Vagina (tissue), 2 donors: ENCODE results near the gene CASR. TPM values are rescaled to one million over a fixed set of nuclear protein-coding genes. Genes with fewer than 3 reads are reported as not detected.

Experiments used
- DNase-seq, 2 donors: peaks; one replicate each; pipeline ENCODE4 v3.0.0-alpha.2; 2017; ENCODE audit errors: extremely low spot score in 2 of 2
- H3K27ac ChIP-seq: fragments of 200-600 bp; sonication (generic); one replicate; pipeline ENCODE4 v1.5.1; 2019
- H3K27me3 ChIP-seq: fragments of 200-600 bp; sonication (generic); one replicate; pipeline ENCODE4 v1.5.1; 2019
- H3K36me3 ChIP-seq, 2 donors: fragments of 200-600 bp; sonication (generic); one replicate each; pipeline ENCODE4 v1.5.1; 2017 to 2019
- H3K4me1 ChIP-seq: fragments of 200-600 bp; sonication (generic); one replicate; pipeline ENCODE4 v1.5.1; 2019
- H3K4me3 ChIP-seq, 2 donors: fragments of 200-600 bp; sonication (generic); 1 replicate in 1 of 2; 2 replicates in 1 of 2; pipeline ENCODE4 v1.5.1; 2016 to 2019
- H3K9me3 ChIP-seq: fragments of 200-600 bp; sonication (generic); one replicate; pipeline ENCODE4 v1.5.1; 2019
- POLR2A ChIP-seq, 2 donors: fragments of 450-650 bp; IDR thresholded peaks; one replicate each; pipeline ENCODE4 v1.6.1; 2017; ENCODE audit warnings: antibody characterized with exemption in 2 of 2, mild to moderate bottlenecking in 2 of 2, moderate library complexity in 2 of 2
- POLR2AphosphoS5 ChIP-seq, 2 donors: sonication (generic); formaldehyde crosslinking; IDR thresholded peaks; one replicate each; pipeline ENCODE4 v1.9.0; 2017; ENCODE audit warnings: antibody characterized with exemption in 2 of 2, mild to moderate bottlenecking in 2 of 2, low read depth in 1 of 2; ENCODE audit not compliant: insufficient read depth in 1 of 2
- intact Hi-C: fragments of 100-400 bp; cut with DNase I; formaldehyde crosslinking; loops from one replicate; pipeline ENCODE4 v1.15.1; 2023
- total RNA-seq: library from RNA; depleted of rRNA; stranded (reverse); fragments of >200 nt; gene quantifications from one replicate; pipeline ENCODE4 v1.2.3, GENCODE V29; 2016
- TF ChIP-seq, protein P1 (sequence below), 3 experiments: fragments of 450-650 bp in 2 of 3; fragments of 200-600 bp in 1 of 3; sonication (generic) in 1 of 3; IDR thresholded peaks; one replicate each; pipeline ENCODE4 v1.5.1; 2017 to 2019; ENCODE audit warnings: antibody characterized with exemption in 3 of 3, mild to moderate bottlenecking in 2 of 3, moderate library complexity in 2 of 3

Gene CASR
- total RNA-seq, 1 donor from 2014 or later = not detected

DNA sequence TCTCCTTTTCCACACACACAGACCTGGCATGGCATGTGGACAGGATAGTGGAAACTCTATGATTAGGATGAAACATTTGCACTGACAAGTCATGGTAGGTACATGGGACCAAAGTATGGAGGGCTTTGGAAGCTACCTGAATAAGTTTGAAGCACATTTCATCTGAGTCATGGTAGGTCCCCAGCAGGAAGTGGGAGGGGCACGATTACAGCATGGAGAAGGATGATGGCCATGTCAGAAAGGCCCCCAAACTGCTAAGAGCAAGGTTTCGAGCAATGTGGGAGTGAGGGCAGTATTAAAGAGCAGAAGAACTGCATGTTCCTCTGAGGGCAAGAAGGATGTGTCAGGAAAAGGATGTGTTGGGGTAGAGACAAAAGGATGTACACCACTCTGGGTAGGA lies 90.0 kb downstream of the CASR start:
- Histone ChIP-seq H3K36me3 (no peaks in the 10 kb centered on the region), H3K9me3 (no peaks in the 10 kb centered on the region), H3K27me3 (no peaks in the 10 kb centered on the region), H3K4me3 (no peak overlapping the region), H3K27ac (no peak overlapping the region), H3K4me1 (no peaks in the 10 kb centered on the region)
- intact Hi-C loops = no loop called here
- TF ChIP-seq, protein P1, sequence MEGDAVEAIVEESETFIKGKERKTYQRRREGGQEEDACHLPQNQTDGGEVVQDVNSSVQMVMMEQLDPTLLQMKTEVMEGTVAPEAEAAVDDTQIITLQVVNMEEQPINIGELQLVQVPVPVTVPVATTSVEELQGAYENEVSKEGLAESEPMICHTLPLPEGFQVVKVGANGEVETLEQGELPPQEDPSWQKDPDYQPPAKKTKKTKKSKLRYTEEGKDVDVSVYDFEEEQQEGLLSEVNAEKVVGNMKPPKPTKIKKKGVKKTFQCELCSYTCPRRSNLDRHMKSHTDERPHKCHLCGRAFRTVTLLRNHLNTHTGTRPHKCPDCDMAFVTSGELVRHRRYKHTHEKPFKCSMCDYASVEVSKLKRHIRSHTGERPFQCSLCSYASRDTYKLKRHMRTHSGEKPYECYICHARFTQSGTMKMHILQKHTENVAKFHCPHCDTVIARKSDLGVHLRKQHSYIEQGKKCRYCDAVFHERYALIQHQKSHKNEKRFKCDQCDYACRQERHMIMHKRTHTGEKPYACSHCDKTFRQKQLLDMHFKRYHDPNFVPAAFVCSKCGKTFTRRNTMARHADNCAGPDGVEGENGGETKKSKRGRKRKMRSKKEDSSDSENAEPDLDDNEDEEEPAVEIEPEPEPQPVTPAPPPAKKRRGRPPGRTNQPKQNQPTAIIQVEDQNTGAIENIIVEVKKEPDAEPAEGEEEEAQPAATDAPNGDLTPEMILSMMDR (IDR thresholded peaks at IDR 0.05) = no peak
- TF ChIP-seq POLR2A (IDR thresholded peaks at IDR 0.05) (no peak), POLR2AphosphoS5 (IDR thresholded peaks at IDR 0.05; ENCODE audit: insufficient read depth in 1 of 2, low read depth in 1 of 2) (no peak)
- DNase-seq = no peak

DNA sequence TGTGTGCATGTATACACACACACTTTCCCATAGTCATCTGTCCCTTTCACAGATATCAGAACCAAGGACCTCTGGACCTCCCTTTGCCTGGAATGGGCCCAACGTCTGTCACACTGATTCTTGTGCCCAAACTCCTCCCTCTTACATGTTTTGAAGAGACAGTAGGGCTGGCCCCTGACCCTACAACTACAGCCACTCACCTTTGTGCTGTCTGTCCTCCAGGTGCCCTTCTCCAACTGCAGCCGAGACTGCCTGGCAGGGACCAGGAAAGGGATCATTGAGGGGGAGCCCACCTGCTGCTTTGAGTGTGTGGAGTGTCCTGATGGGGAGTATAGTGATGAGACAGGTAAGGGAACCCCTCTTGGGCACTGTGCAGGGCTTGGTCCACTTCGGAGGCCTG lies 98.4 kb downstream of the CASR start:
- Histone ChIP-seq H3K4me1 (no peaks in the 10 kb centered on the region), H3K36me3 (no peaks in the 10 kb centered on the region), H3K27me3 (no peaks in the 10 kb centered on the region), H3K27ac (no peak overlapping the region), H3K4me3 (no peak overlapping the region), H3K9me3 (no peaks in the 10 kb centered on the region)
- TF ChIP-seq, protein P1 (IDR thresholded peaks at IDR 0.05) = no peak
- TF ChIP-seq POLR2A (IDR thresholded peaks at IDR 0.05) = no peak
- TF ChIP-seq POLR2AphosphoS5 (IDR thresholded peaks at IDR 0.05; ENCODE audit: insufficient read depth in 1 of 2, low read depth in 1 of 2) = no peak
- DNase-seq = no peak
- intact Hi-C loops = no loop called here

DNA sequence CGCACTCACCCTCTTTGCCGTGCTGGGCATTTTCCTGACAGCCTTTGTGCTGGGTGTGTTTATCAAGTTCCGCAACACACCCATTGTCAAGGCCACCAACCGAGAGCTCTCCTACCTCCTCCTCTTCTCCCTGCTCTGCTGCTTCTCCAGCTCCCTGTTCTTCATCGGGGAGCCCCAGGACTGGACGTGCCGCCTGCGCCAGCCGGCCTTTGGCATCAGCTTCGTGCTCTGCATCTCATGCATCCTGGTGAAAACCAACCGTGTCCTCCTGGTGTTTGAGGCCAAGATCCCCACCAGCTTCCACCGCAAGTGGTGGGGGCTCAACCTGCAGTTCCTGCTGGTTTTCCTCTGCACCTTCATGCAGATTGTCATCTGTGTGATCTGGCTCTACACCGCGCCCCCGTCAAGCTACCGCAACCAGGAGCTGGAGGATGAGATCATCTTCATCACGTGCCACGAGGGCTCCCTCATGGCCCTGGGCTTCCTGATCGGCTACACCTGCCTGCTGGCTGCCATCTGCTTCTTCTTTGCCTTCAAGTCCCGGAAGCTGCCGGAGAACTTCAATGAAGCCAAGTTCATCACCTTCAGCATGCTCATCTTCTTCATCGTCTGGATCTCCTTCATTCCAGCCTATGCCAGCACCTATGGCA lies 100.5 kb downstream of the CASR start:
- no peaks in the 10 kb centered on the region for H3K27me3 ChIP-seq
- H3K27ac ChIP-seq = no peak overlapping the region
- H3K9me3 ChIP-seq = no peaks in the 10 kb centered on the region
- DNase-seq = no peak
- H3K4me3 ChIP-seq = no peak overlapping the region
- H3K4me1 ChIP-seq = no peaks in the 10 kb centered on the region
- intact Hi-C loops = no loop called here
- no peaks in the 10 kb centered on the region for H3K36me3 ChIP-seq
- TF ChIP-seq POLR2A (IDR thresholded peaks at IDR 0.05) (no peak), POLR2AphosphoS5 (IDR thresholded peaks at IDR 0.05; ENCODE audit: insufficient read depth in 1 of 2, low read depth in 1 of 2) (no peak)
- TF ChIP-seq, protein P1 (IDR thresholded peaks at IDR 0.05) = no peak

DNA sequence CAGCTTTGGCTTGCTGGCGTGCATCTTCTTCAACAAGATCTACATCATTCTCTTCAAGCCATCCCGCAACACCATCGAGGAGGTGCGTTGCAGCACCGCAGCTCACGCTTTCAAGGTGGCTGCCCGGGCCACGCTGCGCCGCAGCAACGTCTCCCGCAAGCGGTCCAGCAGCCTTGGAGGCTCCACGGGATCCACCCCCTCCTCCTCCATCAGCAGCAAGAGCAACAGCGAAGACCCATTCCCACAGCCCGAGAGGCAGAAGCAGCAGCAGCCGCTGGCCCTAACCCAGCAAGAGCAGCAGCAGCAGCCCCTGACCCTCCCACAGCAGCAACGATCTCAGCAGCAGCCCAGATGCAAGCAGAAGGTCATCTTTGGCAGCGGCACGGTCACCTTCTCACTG lies 101.0 kb downstream of the CASR start:
- H3K36me3 ChIP-seq = no peaks in the 10 kb centered on the region
- H3K4me1 ChIP-seq = no peaks in the 10 kb centered on the region
- H3K27ac ChIP-seq = no peak overlapping the region
- no peak overlapping the region for H3K4me3 ChIP-seq
- intact Hi-C loops = no loop called here
- DNase-seq = no peak
- TF ChIP-seq POLR2A (IDR thresholded peaks at IDR 0.05) = no peak
- TF ChIP-seq, protein P1 (IDR thresholded peaks at IDR 0.05) = no peak
- no peak for TF ChIP-seq POLR2AphosphoS5 (IDR thresholded peaks at IDR 0.05; ENCODE audit: insufficient read depth in 1 of 2, low read depth in 1 of 2)
- H3K9me3 ChIP-seq = no peaks in the 10 kb centered on the region
- H3K27me3 ChIP-seq = no peaks in the 10 kb centered on the region

DNA sequence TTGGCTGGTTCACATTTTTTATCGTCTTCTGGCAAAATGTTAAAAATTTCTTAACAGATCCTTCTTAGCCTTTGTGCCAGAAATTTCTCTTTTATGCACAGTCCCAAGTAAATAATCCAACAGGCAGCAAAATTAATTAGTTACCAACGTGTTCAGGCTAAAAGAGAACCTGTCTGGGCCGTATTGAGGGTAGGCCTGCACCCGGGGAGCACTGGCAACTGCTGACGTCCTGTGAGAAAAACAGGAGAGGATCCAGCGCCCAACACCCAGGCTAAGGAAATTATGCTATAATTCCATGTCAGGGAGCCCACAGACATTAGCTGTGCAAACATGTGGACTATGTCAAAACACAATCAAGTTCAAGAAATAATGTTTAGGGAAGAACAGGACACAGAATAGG lies 110.9 kb downstream of the CASR start:
- TF ChIP-seq POLR2A (IDR thresholded peaks at IDR 0.05) (no peak), POLR2AphosphoS5 (IDR thresholded peaks at IDR 0.05; ENCODE audit: insufficient read depth in 1 of 2, low read depth in 1 of 2) (peak in 1 of 2 donors; percentile 39)
- TF ChIP-seq, protein P1 (IDR thresholded peaks at IDR 0.05) = no peak
- no peak for DNase-seq
- no peaks in the 10 kb centered on the region for H3K27me3 ChIP-seq
- no peaks in the 10 kb centered on the region for H3K36me3 ChIP-seq
- H3K27ac ChIP-seq = no peak overlapping the region
- intact Hi-C loops = no loop called here
- no peaks in the 10 kb centered on the region for H3K9me3 ChIP-seq
- peaks cover 24% of the 10 kb centered on the region for H3K4me1 ChIP-seq
- no peak overlapping the region for H3K4me3 ChIP-seq
